ENCODE results near the gene ADAMTS4.
"Not testable (repeated sequence)": the region's sequence is repeated elsewhere in the genome, so short reads cannot be mapped to it uniquely, and the experiment has no call there.

ADAMTS4 gene

GRCh38 chr1:161198897-161199431, at the start of gene ADAMTS4:
ADAMTS4 (minus strand) TSS chr1:161199054; CDS start chr1:161198627, 427 bp downstream.
- DNase-seq (ENCODE audit: low read depth) = no peak

- DNase-seq (ENCODE audit: low read depth) = no peak
Measured at GRCh38 chr1:161244888-161245287, 46.0 kb upstream of the ADAMTS4 start.

GRCh38 chr1:161242313-161242712, 43.5 kb upstream of the ADAMTS4 start:
- DNase-seq (ENCODE audit: low read depth) = no peak

GRCh38 chr1:161241682-161242081, 42.8 kb upstream of the ADAMTS4 start:
- DNase-seq (ENCODE audit: low read depth) = no peak

- no peak for DNase-seq (ENCODE audit: low read depth)
Measured at GRCh38 chr1:161238039-161238473, 39.2 kb upstream of the ADAMTS4 start, which contains the start of gene NR1I3. NR1I3 (minus strand) TSS chr1:161238203; CDS start chr1:161236565, 1,638 bp downstream.

- no peak for DNase-seq (ENCODE audit: low read depth)
Measured at GRCh38 chr1:161235957-161236775, 37.3 kb upstream of the ADAMTS4 start.

GRCh38 chr1:161233102-161233501, 34.2 kb upstream of the ADAMTS4 start:
- DNase-seq (ENCODE audit: low read depth) = no peak

GRCh38 chr1:161230762-161231161, 31.9 kb upstream of the ADAMTS4 start:
- DNase-seq (ENCODE audit: low read depth) = no peak

GRCh38 chr1:161229896-161230295, 31.0 kb upstream of the ADAMTS4 start:
- DNase-seq (ENCODE audit: low read depth) = no peak

- no peak for DNase-seq (ENCODE audit: low read depth)
Measured at GRCh38 chr1:161228032-161228431, 29.2 kb upstream of the ADAMTS4 start.

- peak; percentile 79 for DNase-seq (ENCODE audit: low read depth)
Measured at GRCh38 chr1:161227196-161227871, 28.5 kb upstream of the ADAMTS4 start.

GRCh38 chr1:161226759-161227158, 27.9 kb upstream of the ADAMTS4 start:
- DNase-seq (ENCODE audit: low read depth) = no peak

GRCh38 chr1:161226320-161226711, 27.5 kb upstream of the ADAMTS4 start:
- no peak for DNase-seq (ENCODE audit: low read depth)

- DNase-seq (ENCODE audit: low read depth) = peak; percentile 75
Measured at GRCh38 chr1:161225534-161226319, 26.9 kb upstream of the ADAMTS4 start, which contains the start of gene TOMM40L. TOMM40L (plus strand) TSS chr1:161226060; CDS start chr1:161226490, 430 bp downstream.

GRCh38 chr1:161225178-161225533, 26.3 kb upstream of the ADAMTS4 start:
- DNase-seq (ENCODE audit: low read depth) = no peak

- not testable (repeated sequence) for DNase-seq (ENCODE audit: low read depth)
Measured at GRCh38 chr1:161224695-161225087, 25.8 kb upstream of the ADAMTS4 start.

GRCh38 chr1:161223805-161224694, 25.2 kb upstream of the ADAMTS4 start:
- no peak for DNase-seq (ENCODE audit: low read depth)

GRCh38 chr1:161222175-161223019, 23.5 kb upstream of the ADAMTS4 start:
- no peak for DNase-seq (ENCODE audit: low read depth)

- DNase-seq (ENCODE audit: low read depth) = no peak
Measured at GRCh38 chr1:161220002-161220401, 21.1 kb upstream of the ADAMTS4 start.
